DND-41 (cell line): Measurements from ENCODE around the gene LYRM4.

Source experiments
- EZH2 ChIP-seq: IDR thresholded peaks from 3 replicates; pipeline ENCODE4 v1.6.1; 2012; ENCODE audit warnings: borderline replicate concordance, low read depth, mild to moderate bottlenecking, moderate library complexity, low read length, inconsistent platforms; ENCODE audit not compliant: severe bottlenecking
- TF ChIP-seq, protein P1 (sequence below): IDR thresholded peaks from 2 replicates; pipeline ENCODE4 v1.5.1; 2012; ENCODE audit warnings: borderline replicate concordance, low read length, moderate library complexity, mild to moderate bottlenecking; ENCODE audit not compliant: poor library complexity, severe bottlenecking; ENCODE audit errors: extremely low read depth

GRCh38 chr6:5133943-5134342 lies 126.8 kb downstream of the LYRM4 start:
- TF ChIP-seq, protein P1, sequence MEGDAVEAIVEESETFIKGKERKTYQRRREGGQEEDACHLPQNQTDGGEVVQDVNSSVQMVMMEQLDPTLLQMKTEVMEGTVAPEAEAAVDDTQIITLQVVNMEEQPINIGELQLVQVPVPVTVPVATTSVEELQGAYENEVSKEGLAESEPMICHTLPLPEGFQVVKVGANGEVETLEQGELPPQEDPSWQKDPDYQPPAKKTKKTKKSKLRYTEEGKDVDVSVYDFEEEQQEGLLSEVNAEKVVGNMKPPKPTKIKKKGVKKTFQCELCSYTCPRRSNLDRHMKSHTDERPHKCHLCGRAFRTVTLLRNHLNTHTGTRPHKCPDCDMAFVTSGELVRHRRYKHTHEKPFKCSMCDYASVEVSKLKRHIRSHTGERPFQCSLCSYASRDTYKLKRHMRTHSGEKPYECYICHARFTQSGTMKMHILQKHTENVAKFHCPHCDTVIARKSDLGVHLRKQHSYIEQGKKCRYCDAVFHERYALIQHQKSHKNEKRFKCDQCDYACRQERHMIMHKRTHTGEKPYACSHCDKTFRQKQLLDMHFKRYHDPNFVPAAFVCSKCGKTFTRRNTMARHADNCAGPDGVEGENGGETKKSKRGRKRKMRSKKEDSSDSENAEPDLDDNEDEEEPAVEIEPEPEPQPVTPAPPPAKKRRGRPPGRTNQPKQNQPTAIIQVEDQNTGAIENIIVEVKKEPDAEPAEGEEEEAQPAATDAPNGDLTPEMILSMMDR: no peak
- TF ChIP-seq EZH2: no peak
